GM19463 (cell line): ENCODE results near the gene SOX21.
"Not testable (repeated sequence)": the region's sequence is repeated elsewhere in the genome, so short reads cannot be mapped to it uniquely, and the experiment has no call there.

Source experiments
- ATAC-seq: cut with Tn5 transposase; IDR thresholded peaks from one replicate; pipeline ENCODE4 v1.9.1; 2021; ENCODE audit warnings: mild to moderate bottlenecking, moderate library complexity; ENCODE audit not compliant: unreplicated experiment

SOX21 gene

GRCh38 chr13:94712287-94712811 is at the start of gene SOX21:
SOX21 (minus strand) TSS chr13:94712545; CDS start chr13:94712049, 496 bp downstream.
- no peak for ATAC-seq

GRCh38 chr13:94761407-94761806 is 49.1 kb upstream of the SOX21 start:
- ATAC-seq, result no peak

DNA sequence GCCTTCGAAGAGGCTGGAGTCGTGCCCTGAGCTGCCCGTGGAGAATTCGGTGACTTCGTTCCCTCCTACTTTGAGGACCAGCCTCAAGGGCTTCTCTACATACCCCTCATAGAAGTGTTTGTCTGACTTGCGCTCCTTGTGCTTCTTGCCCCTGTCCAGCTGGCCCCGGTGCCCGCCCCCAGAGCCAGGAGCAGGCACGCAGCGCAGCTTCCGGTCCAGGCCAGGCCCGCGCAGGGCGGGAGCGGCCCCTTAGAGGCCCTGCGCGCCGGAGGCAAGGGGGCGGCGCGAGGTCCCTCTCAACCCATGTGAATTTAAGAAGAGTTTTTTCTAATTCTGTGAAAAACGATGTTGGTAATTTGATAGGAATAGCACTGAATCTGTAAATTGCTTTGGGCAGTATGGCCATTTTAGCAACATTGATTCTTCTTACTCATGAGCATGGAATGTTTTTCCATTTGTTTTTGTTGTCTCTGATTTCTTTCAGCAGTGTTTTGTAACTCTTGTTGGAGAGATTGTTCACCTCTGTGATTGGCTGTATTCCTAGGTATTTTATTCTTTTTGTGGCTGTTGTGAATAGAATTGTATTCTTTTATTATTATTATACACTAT is 46.9 kb upstream of the SOX21 start:
- no peak for ATAC-seq

DNA sequence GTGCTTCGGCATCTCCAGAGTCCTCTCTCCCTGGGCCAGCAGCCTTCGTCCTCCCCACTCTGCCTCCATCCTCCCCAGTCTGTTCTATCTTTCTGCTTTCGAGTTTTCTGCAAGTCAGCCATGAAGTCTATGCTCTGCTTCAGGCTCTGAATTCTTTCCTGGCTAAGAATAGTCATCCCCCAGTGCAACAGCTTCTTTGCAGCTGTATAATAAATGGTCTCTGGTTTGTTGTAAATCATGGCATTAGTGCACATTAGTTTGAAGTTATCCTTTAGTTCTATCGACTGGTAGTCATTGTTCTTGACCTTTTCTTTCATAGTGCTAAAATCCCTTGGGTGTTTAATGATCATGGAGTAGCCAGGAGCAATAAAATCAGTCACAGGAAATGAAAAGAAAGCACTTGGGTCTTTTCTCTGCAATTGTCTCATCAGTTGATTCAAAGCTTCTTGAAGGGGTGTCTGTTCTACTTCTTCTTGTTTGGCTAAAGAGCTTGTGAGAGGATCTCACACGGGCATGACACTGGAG is 46.2 kb upstream of the SOX21 start:
- no peak for ATAC-seq

GRCh38 chr13:94753327-94753726 is 41.0 kb upstream of the SOX21 start:
- ATAC-seq, result no peak

DNA sequence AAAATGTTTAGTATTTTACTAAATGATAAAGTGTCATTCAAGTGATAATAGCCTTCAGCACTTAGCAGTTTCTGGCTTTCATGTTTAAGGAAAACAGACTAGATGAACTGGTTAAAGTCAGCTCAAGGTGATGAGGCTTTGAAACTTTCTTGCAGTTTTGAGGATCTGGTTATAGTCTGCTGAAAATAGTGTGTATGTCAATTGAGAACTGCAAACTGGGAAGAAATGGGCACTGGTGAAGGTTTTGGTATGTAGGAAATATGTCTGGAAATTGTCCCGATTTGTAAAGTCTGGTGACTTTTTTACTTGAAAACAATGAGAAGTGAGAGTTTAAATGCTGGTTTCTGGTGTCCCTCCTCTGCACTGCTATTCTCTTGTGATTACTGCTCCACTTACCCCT is 36.8 kb upstream of the SOX21 start:
- ATAC-seq, result no peak

GRCh38 chr13:94739235-94739634 is 26.9 kb upstream of the SOX21 start:
- no peak for ATAC-seq

GRCh38 chr13:94731028-94731427 is 18.7 kb upstream of the SOX21 start:
- ATAC-seq, result no peak

GRCh38 chr13:94729941-94730340 is 17.6 kb upstream of the SOX21 start:
- not testable (repeated sequence) for ATAC-seq

DNA sequence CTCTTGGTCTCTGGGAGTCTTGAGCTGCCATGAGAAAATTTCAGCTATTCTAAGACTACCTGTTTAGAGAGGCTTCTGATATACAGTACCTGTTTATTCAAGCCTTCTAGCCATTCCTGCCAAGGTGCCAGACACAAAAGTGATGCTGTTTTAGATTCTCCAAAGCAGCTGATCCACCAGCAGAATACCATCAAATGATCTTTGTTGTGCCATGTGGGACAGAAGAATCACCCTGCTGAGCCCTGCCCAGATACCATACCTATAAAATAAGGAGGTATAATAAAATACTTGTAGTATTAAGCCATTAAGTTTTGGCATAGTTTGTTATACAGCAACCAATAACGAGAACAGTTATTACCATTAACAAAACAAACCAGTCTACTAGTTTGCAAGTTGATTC is 14.1 kb upstream of the SOX21 start:
- ATAC-seq, result no peak

- no peak for ATAC-seq
These were observed 10.4 kb upstream of the SOX21 start for GRCh38 chr13:94722609-94723345.

DNA sequence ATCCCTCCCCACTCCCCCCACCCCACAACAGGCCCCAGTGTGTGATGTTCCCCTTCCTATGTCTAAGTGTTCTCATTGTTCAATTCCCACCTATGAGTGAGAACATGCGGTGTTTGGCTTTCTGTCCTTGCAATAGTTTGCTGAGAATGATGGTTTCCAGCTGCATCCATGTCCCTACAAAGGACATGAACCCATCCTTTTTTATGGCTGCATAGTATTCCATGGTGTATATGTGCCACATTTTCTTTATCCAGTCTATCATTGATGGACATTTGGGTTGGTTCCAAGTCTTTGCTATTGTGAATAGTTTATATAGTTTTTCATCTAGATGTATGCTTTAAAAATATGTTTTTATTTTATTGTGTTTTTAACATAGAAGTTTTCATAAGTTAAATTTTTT is 6.4 kb upstream of the SOX21 start:
- not testable (repeated sequence) for ATAC-seq

DNA sequence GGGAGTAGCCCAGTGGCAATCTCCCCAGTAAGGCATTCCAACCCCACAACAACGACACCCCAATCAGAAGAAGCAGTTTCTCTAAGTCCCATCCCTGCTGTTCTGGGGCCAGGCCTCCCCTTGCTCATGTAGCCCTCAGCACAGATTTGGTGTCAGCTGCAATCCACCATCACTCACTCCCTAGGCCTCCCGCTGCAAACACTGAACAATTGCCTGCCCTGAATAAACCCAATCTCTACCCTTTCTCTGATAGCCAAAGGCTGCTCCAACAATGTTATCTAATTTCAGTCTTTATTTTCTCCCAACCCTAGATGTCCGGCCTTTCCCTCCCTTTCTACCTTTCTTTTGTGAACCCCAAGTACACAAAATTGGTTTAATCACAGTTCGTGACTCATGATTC is 5.6 kb upstream of the SOX21 start:
- ATAC-seq, result no peak

DNA sequence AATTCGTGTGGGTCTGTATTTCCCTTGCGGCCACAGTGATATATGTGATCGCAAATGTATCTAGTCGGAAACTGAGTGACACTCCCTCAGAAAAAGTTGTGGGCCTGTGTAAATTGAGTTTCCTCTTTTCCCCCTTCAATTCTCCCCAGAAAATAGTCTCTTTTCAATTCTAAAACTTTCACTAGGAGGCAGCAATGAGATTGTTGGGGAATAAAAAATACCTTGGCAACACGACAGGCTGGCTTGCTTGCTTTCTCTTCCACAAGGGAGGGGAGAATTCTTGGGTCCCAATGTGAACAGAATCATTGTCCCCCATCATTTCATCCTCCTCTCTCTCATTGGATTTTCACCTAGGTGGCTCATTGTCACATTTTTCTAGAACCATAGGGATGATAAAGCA is 3.7 kb upstream of the SOX21 start:
- ATAC-seq, result no peak

DNA sequence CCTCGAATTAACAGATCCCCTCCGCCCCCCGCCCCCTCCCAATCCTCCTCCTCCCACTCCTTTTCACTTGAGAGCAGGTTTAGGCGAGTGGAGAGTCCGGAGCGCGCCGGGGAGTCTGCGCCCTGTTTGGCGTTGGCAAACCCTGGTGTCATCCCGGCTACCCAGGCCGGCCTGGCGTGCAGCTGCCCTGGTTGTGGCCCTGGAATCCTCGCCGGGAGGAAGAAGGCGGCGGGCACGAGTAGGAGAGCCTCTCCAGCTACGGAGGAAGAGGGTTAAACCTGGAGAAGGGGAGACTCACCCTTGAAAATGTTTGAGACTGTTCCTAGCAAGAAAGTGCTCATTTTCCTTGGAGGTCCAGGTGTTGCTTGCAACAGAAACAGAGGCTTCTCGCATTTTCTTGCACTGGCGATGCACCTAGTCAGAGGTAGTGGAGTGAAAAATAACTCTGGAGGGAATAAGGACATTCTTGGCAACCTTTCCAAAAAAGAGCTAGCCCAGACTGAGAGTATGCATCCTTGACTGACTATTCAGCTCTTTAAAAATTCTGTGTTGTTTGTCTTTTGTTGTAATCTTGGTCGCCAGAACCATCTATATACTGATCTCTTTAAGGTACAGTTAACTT is 1.3 kb upstream of the SOX21 start:
- no peak for ATAC-seq

DNA sequence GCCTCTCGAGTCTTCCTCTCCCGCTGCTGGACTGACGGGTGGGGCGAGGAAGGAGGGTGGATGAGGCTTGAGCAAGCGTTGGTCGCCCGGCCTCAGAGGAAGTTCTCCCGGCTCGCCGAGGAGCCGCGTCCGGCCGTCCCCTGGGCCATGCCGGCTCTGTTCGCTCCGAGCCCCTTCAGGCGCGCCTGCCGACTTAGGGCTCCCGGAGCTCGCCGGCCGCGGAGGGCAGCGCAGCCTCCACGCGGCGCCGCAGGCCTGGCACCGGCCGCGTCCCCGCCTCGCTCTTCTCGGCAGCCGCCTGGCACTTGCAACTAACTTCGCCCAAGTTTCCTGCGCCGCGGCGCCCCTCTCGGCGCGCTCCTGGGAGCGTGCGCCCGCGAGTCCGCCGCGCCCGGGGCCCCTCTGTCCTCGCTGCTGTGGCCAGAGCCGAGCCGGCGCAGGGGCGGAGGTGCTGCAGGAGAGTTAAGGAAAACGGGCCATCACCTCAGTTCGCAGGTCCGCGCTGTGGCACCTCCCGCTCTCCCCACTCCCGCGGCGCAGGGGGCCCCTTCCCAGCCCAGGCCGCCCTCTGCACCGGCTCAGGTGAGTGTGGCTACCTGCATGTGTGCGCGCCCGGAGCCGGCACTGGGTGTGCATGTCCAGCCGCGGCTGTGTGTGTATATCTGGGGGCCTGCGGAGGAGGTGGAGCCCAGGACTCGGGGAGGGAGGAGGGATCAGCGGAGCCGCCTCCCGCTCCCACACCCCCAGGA is 641 bp upstream of the SOX21 start:
- ATAC-seq, result no peak

DNA sequence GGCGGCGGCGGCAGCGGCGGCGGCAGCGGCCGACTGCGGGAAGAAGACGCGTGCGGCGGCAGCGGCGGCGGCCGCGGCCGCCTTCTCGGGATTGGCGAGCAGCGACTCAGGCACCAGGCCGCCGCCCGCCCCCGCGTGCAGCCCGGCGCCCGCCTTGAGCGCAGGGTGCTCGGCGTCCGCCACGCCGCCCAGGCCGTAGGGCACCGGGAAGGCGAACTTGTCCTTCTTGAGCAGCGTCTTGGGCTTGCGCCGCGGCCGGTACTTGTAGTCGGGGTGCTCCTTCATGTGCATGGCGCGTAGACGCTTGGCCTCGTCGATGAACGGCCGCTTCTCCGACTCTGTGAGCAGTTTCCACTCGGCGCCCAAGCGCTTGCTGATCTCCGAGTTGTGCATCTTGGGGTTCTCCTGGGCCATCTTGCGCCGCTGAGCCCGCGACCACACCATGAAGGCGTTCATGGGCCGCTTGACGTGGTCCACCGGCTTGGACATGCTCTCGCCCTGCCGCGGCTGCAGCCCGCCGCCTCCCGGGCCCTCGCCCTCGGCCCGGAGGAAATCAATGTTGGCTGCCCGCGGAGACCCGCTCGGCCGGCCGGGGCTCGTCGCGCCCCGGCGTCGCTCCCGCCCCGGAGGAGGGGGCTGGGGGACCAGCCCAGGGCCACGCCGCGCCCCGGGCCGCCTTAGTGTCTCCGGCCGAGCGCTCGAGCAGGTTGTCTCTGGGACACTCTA is 621 bp downstream of the SOX21 start:
- ATAC-seq, result peak; percentile 34

DNA sequence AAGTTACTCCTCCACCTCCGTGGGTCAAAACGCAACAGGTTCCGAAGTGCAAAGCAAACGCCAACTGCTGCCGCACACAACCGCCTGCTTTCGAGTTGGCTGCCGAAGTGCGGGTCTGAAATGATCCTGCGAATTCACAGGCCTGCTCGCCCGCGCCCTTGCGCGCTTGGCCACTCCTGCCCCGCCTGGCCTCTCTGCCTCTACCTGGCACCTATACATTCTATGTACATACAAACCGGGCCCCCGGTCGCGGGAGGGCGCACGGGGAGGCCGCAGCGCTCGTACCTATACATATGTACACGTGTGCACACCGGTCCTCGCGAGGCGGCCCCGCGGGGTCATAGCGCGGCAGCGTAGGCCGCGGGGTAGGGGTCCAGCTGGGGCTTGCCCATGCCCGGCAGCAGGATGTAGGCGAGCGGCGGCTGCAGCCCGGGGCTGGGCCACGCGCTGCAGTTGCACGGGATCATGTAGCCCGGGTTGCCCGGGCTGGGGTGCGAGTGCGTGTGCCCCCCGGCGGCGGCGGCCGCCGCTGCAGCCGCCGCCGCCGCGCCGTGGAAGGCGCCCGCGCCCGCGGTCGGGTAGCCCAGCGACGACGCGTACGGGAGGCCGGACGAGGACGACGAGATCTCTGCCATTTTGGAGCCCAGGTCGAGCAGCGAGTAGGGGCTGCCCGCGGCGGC is 1.3 kb downstream of the SOX21 start:
- peak; percentile 66 for ATAC-seq

DNA sequence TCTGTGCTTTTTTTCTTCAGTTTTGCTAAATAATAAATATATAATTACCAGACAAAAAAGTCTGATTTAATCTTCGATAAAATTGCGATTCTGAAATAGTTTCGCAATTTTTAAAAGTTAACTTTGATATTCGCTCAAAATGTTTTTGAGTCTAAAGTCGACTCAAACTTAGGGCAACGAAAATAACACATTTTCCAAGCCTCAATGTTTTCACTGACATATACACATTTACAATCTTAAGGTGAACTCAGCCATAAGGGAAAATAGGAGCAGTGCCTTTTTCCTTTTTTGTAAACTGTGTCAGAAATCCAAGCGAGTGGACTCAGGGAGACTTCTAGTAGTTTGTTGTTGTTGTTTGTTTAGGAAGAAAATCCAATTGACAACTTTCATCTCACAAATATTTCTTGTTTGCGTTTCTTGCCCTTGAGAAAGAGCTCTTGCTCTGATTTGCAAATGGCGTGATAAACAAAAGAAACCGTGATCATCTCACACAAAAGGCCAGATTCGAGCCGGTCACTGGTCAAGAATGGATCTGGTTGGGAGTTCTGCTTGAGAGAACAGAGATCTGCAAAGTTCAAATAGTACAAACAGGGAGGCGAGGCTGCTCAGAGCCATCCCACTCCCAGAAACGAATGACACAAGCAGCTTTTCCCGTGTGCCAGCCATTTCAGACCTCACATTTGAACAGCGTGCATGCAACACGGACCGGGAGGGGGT is 2.1 kb downstream of the SOX21 start:
- ATAC-seq, result no peak
